Kidney (tissue), 14 donors: ENCODE results near the gene CCT8. TPM values are rescaled to one million over a fixed set of nuclear protein-coding genes. Genes with fewer than 3 reads are reported as not detected.
A peak's percentile ranks its signal among the peaks of the same experiment; 100 is the strongest.

ENCODE experiments used
- DNase-seq, 5 donors: peaks; one replicate each; pipeline ENCODE4 v3.0.0-alpha.2; 2013 to 2020
- FAIRE-seq: peaks from 2 replicates; lab custom pipeline; 2012; peaks lifted over from hg19 to GRCh38; lab: Jason Lieb, UNC
- H3K27ac ChIP-seq, 2 donors: one replicate each; pipeline ENCODE4 v1.7.0; 2013; ENCODE audit warnings: low read depth in 2 of 2, low read length in 2 of 2, inconsistent platforms in 1 of 2
- H3K27me3 ChIP-seq: one replicate; pipeline ENCODE4 v1.7.1; 2013; ENCODE audit warnings: low read length, inconsistent platforms; ENCODE audit not compliant: control insufficient read depth, insufficient read depth
- H3K36me3 ChIP-seq, 3 donors: one replicate each; pipeline versions ENCODE4 v1.7.0 to v1.7.1; 2013; ENCODE audit warnings: low read length in 3 of 3, control low read depth in 1 of 3, inconsistent platforms in 1 of 3; ENCODE audit not compliant: insufficient read depth in 3 of 3, control insufficient read depth in 2 of 3
- H3K4me1 ChIP-seq, 3 donors: one replicate each; pipeline versions ENCODE4 v1.7.0 to v1.7.1; 2013; ENCODE audit warnings: low read length in 3 of 3, inconsistent platforms in 1 of 3, low read depth in 1 of 3; ENCODE audit not compliant: control insufficient read depth in 2 of 3, insufficient read depth in 2 of 3
- H3K4me3 ChIP-seq, 3 donors: one replicate each; pipeline versions ENCODE4 v1.7.0 to v1.8.1; 2013; ENCODE audit warnings: low read length in 3 of 3, control low read depth in 1 of 3, inconsistent platforms in 1 of 3
- H3K9ac ChIP-seq, 3 donors: one replicate each; pipeline versions ENCODE4 v1.7.0 to v1.7.1; 2013; ENCODE audit warnings: low read length in 3 of 3, control low read depth in 1 of 3, inconsistent platforms in 1 of 3
- H3K9me3 ChIP-seq, 3 donors: one replicate each; pipeline versions ENCODE4 v1.7.0 to v1.7.1; 2013; ENCODE audit warnings: low read length in 3 of 3, control low read depth in 1 of 3, inconsistent platforms in 1 of 3; ENCODE audit not compliant: control insufficient read depth in 2 of 3, insufficient read depth in 1 of 3
- CTCF ChIP-seq: IDR thresholded peaks from 3 replicates; pipeline ENCODE4 v1.5.1; 2012; ENCODE audit warnings: mild to moderate bottlenecking, moderate library complexity, borderline replicate concordance; ENCODE audit not compliant: insufficient read depth; ENCODE audit errors: extremely low read depth
- intact Hi-C: fragments of 100-400 bp; cut with DNase I; formaldehyde crosslinking; loops from one replicate; pipeline ENCODE4 v1.11.1; 2022
- polyA plus RNA-seq: library from polyadenylated mRNA; stranded (reverse); fragments of 350-450 nt; fragmentation: Illumina TruSeq; extraction: RNeasy Lipid Tissue Mini Kit (QIAGEN cat#74804); gene quantifications from one replicate; pipeline ENCODE4 v1.2.3, GENCODE V29; 2014; ENCODE audit warnings: low read depth, low replicate concordance; ENCODE audit not compliant: insufficient read depth
- total RNA-seq: library from RNA; stranded (reverse); fragmentation: NEBNext Ultra II Directional; extraction: Animal tissue kit (Norgen Biotek cat#: 25700); gene quantifications from one replicate; pipeline ENCODE4 v1.2.1, GENCODE V29; 2021
- donor health status: control.
- donor health status: control.
- donor health status: control.
- donor health status: control.
- donor health status: control.
- donor health status: DM: yes; HTN: yes; CAD: no.
- donor health status: Normal renal cell carcinoma (clear cell type).

The CCT8 gene
- total and polyA plus RNA-seq, 2 donors from 2014 or later, result 101 to 119 TPM

GRCh38 chr21:29029524-29029923, 43.9 kb downstream of the CCT8 start:
- FAIRE-seq (no peak), DNase-seq (no peak)
- no peak overlapping the region for H3K4me3 ChIP-seq
- H3K9ac ChIP-seq, result no peak overlapping the region
- H3K36me3 ChIP-seq, result peaks cover 2 to 33% (median 13%) of the 10 kb centered on the region in 3 donors
- intact Hi-C loops, result no loop called here
- no peak overlapping the region for H3K27ac ChIP-seq
- H3K9me3 ChIP-seq, result no peaks in the 10 kb centered on the region
- no peak for TF ChIP-seq CTCF
- H3K27me3 ChIP-seq, result no peaks in the 10 kb centered on the region
- H3K4me1 ChIP-seq, result peaks cover 0 to 5% (median 2%) of the 10 kb centered on the region in 3 donors

GRCh38 chr21:29025328-29025713, 48.1 kb downstream of the CCT8 start:
- peak overlapping the region; percentile 99 to 100 for H3K27ac ChIP-seq
- peak in 1 of 5 donors; percentile 27 for DNase-seq
- H3K27me3 ChIP-seq, result no peaks in the 10 kb centered on the region
- peak overlapping the region; percentile 90 to 94 (median 94) for H3K4me3 ChIP-seq
- FAIRE-seq, result no peak
- H3K9me3 ChIP-seq, result no peaks in the 10 kb centered on the region
- intact Hi-C loops, result no loop called here
- TF ChIP-seq CTCF, result no peak
- no peaks in the 10 kb centered on the region for H3K36me3 ChIP-seq
- H3K4me1 ChIP-seq, result peaks cover 0 to 5% (median 2%) of the 10 kb centered on the region in 3 donors
- peak overlapping the region; percentile 68 to 91 (median 87) for H3K9ac ChIP-seq

GRCh38 chr21:29024474-29025327, 48.7 kb downstream of the CCT8 start, which contains the start of gene USP16:
TSS of gene USP16 (plus strand) at chr21:29024668. CDS start at chr21:29027914, 3,246 bp downstream.
- peak within 1 kb of the TSS; percentile 87 to 97 (median 91) for H3K9ac ChIP-seq
- no peak for TF ChIP-seq CTCF
- intact Hi-C loops, result no loop called here
- peaks cover 0 to 6% (median 5%) of the 10 kb centered on the region in 3 donors for H3K4me1 ChIP-seq
- peak within 1 kb of the TSS; percentile 99 to 100 for H3K27ac ChIP-seq
- FAIRE-seq (peak; percentile 27), DNase-seq (peak; percentile 97 to 99 (median 98))
- H3K4me3 ChIP-seq, result peak within 1 kb of the TSS; percentile 90 to 94 (median 94)
- H3K36me3 ChIP-seq, result no peaks in the 10 kb centered on the region
- no peaks in the 10 kb centered on the region for H3K27me3 ChIP-seq
- no peaks in the 10 kb centered on the region for H3K9me3 ChIP-seq
